ENCODE data around the gene UNC93A. TPM values are rescaled to one million over a fixed set of nuclear protein-coding genes. Genes with fewer than 3 reads are reported as not detected.
"Not testable (repeated sequence)": the region's sequence is repeated elsewhere in the genome, so short reads cannot be mapped to it uniquely, and the experiment has no call there.

The UNC93A gene
- polyA plus RNA-seq, 1 donor from 2014 or later, result not detected

GRCh38 chr6:167276772-167277533 lies 14.2 kb upstream of the UNC93A start:
- Histone ChIP-seq H3K36me3 (ENCODE audit: insufficient read depth, low read length) (no peaks in the 10 kb centered on the region), H3K27ac (ENCODE audit: low read length) (peak overlapping the region; percentile 83), H3K27me3 (ENCODE audit: insufficient read depth, low read depth, low read length) (no peaks in the 10 kb centered on the region), H3K79me2 (replicated peaks; ENCODE audit: insufficient read depth, low read length) (no peaks in the 10 kb centered on the region), H3K9me2 (ENCODE audit: insufficient read depth, low read length) (no peaks in the 10 kb centered on the region), H3K9me3 (ENCODE audit: low read length) (no peaks in the 10 kb centered on the region), H4K20me1 (ENCODE audit: insufficient read depth) (no peaks in the 10 kb centered on the region), H3F3A (ENCODE audit: insufficient read depth, low read length, poor library complexity, severe bottlenecking) (peaks cover 6% of the 10 kb centered on the region), H3K9ac (ENCODE audit: low read length) (peak overlapping the region; percentile 45), H3K4me2 (ENCODE audit: low read length) (no peak overlapping the region), H3K4me3 (ENCODE audit: low read length) (no peak overlapping the region), H2AFZ (ENCODE audit: low read depth, low read length) (no peak overlapping the region)
- TF ChIP-seq EP300 (conservative IDR thresholded peaks at IDR 0.05; ENCODE audit: poor library complexity, severe bottlenecking), result no peak
- TF ChIP-seq, protein P1, sequence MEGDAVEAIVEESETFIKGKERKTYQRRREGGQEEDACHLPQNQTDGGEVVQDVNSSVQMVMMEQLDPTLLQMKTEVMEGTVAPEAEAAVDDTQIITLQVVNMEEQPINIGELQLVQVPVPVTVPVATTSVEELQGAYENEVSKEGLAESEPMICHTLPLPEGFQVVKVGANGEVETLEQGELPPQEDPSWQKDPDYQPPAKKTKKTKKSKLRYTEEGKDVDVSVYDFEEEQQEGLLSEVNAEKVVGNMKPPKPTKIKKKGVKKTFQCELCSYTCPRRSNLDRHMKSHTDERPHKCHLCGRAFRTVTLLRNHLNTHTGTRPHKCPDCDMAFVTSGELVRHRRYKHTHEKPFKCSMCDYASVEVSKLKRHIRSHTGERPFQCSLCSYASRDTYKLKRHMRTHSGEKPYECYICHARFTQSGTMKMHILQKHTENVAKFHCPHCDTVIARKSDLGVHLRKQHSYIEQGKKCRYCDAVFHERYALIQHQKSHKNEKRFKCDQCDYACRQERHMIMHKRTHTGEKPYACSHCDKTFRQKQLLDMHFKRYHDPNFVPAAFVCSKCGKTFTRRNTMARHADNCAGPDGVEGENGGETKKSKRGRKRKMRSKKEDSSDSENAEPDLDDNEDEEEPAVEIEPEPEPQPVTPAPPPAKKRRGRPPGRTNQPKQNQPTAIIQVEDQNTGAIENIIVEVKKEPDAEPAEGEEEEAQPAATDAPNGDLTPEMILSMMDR (IDR thresholded peaks at IDR 0.05; ENCODE audit: poor library complexity, severe bottlenecking), result no peak
- TF ChIP-seq MXI1 (conservative IDR thresholded peaks at IDR 0.05; ENCODE audit: poor library complexity, severe bottlenecking), result no peak
- TF ChIP-seq, protein P2, sequence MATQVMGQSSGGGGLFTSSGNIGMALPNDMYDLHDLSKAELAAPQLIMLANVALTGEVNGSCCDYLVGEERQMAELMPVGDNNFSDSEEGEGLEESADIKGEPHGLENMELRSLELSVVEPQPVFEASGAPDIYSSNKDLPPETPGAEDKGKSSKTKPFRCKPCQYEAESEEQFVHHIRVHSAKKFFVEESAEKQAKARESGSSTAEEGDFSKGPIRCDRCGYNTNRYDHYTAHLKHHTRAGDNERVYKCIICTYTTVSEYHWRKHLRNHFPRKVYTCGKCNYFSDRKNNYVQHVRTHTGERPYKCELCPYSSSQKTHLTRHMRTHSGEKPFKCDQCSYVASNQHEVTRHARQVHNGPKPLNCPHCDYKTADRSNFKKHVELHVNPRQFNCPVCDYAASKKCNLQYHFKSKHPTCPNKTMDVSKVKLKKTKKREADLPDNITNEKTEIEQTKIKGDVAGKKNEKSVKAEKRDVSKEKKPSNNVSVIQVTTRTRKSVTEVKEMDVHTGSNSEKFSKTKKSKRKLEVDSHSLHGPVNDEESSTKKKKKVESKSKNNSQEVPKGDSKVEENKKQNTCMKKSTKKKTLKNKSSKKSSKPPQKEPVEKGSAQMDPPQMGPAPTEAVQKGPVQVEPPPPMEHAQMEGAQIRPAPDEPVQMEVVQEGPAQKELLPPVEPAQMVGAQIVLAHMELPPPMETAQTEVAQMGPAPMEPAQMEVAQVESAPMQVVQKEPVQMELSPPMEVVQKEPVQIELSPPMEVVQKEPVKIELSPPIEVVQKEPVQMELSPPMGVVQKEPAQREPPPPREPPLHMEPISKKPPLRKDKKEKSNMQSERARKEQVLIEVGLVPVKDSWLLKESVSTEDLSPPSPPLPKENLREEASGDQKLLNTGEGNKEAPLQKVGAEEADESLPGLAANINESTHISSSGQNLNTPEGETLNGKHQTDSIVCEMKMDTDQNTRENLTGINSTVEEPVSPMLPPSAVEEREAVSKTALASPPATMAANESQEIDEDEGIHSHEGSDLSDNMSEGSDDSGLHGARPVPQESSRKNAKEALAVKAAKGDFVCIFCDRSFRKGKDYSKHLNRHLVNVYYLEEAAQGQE (IDR thresholded peaks at IDR 0.05; ENCODE audit: borderline replicate concordance), result no peak
- no peak for TF ChIP-seq POLR2AphosphoS5 (IDR thresholded peaks at IDR 0.05)
- no peak for TF ChIP-seq RAD21 (conservative IDR thresholded peaks at IDR 0.05)
- no peak for TF ChIP-seq SMC3 (conservative IDR thresholded peaks at IDR 0.05; ENCODE audit: poor library complexity)

DNA sequence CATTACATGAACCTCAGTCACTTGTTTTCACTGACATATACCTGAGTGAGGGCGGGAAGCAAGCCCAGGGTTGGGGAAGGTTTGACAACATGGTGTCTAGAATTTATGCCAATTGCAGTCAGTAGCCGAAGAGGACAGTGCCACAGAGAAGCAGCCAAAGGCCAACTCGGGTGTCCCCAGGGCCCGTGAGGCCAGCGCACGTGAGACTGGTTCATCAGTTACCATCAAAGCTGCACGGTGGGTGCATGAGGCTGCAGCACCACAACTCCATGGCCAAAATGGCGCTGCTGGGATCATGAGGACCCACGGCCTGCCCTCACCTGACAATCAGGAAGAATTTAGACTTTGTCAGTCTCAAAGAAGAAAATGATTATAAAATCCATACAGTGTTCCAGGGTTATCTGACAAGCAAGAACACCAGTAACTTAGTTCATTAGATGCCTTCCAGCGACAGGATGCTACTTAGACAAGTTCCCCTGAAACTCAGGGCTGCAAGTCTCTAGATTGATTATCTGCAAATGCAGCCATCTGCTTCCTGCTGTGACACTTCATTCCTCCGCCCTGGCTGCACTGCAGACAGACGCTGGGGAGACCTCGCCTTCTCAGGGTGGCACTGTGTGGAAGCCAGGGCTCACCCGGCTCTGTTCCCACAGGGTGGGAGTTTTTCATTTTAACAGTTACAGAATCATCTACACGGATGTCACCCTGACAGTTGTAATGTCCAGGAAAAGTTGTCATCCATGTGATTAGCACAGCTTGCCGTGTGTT lies 12.8 kb upstream of the UNC93A start:
- H3K9me2 ChIP-seq (ENCODE audit: insufficient read depth, low read length); H4K20me1 ChIP-seq (ENCODE audit: insufficient read depth); H3K27me3 ChIP-seq (ENCODE audit: insufficient read depth, low read depth, low read length); H2AFZ ChIP-seq (ENCODE audit: low read depth, low read length); H3K36me3 ChIP-seq (ENCODE audit: insufficient read depth, low read length); H3K79me2 ChIP-seq (replicated peaks; ENCODE audit: insufficient read depth, low read length); H3F3A ChIP-seq (ENCODE audit: insufficient read depth, low read length, poor library complexity, severe bottlenecking); H3K9me3 ChIP-seq (ENCODE audit: low read length): not testable (repeated sequence)
- Histone ChIP-seq H3K4me2 (ENCODE audit: low read length) (peak overlapping the region; percentile 13), H3K4me3 (ENCODE audit: low read length) (peak overlapping the region; percentile 17), H3K9ac (ENCODE audit: low read length) (peak overlapping the region; percentile 45), H3K27ac (ENCODE audit: low read length) (peak overlapping the region; percentile 83)

Data from neural cell (in vitro differentiated cells).